A549 (cell line): ENCODE data around the gene PTPRN2. TPM values are rescaled to one million over a fixed set of nuclear protein-coding genes. Genes with fewer than 3 reads are reported as not detected.

ENCODE experiments used
- ATAC-seq, 2 experiments: fragments of 200-7000 bp in 1 of 2; fragments of >200 bp in 1 of 2; cut with Nextera tagmentation in 1 of 2; cut with Tn5 transposase in 1 of 2; 3 replicates each; pipeline versions ENCODE4 v1.8.0 to v1.9.1; 2018 to 2020; ENCODE audit warnings: mild to moderate bottlenecking in 1 of 2, moderate library complexity in 1 of 2
- CTCF ChIA-PET: fragments of 300-600 bp; sonication (Branson Sonifier 250); formaldehyde crosslinking; extraction: SDS; loops from one replicate; lab custom pipeline; 2021; ENCODE audit warnings: antibody characterized with exemption, inconsistent platforms; lab: Yijun Ruan, JAX
- POLR2A ChIA-PET: fragments of 350-600 bp; formaldehyde crosslinking; extraction: SDS; loops from one replicate; lab custom pipeline; 2021; ENCODE audit warnings: antibody characterized with exemption, inconsistent platforms; lab: Yijun Ruan, JAX
- DNase-seq, 2 experiments: peaks; one replicate each; pipeline versions ENCODE4 v3.0.0 to v3.0.0-alpha.2; 2011 to 2016; ENCODE audit warnings: low read depth in 1 of 2, low spot score in 1 of 2
- FAIRE-seq: peaks from 2 replicates; lab custom pipeline; 2011; peaks lifted over from hg19 to GRCh38; lab: Jason Lieb, UNC
- H3K27ac ChIP-seq, 2 experiments: fragments of >200 bp; sonication (Bioruptor Twin); formaldehyde crosslinking; 3 replicates each; pipeline ENCODE4 v1.5.1; 2016 to 2017
- H3K4me1 ChIP-seq: fragments of >200 bp; sonication (Bioruptor Twin); formaldehyde crosslinking; 3 replicates; pipeline ENCODE4 v1.6.1; 2016
- H3K4me2 ChIP-seq: fragments of >200 bp; sonication (Bioruptor Twin); formaldehyde crosslinking; 3 replicates; pipeline ENCODE4 v1.6.1; 2016
- H3K4me3 ChIP-seq: fragments of >200 bp; sonication (Bioruptor Twin); formaldehyde crosslinking; 3 replicates; pipeline ENCODE4 v1.5.1; 2016
- H3K9me3 ChIP-seq: fragments of >200 bp; sonication (Bioruptor Twin); formaldehyde crosslinking; 3 replicates; pipeline ENCODE4 v1.6.1; 2016
- BHLHE40 ChIP-seq: IDR thresholded peaks from 2 replicates; pipeline ENCODE4 v1.6.1; 2012; ENCODE audit warnings: low read depth, low read length, inconsistent platforms
- CBX2 ChIP-seq: fragments of 200-600 bp; sonication (generic); IDR thresholded peaks from 2 replicates; pipeline ENCODE4 v1.6.1; 2016; ENCODE audit warnings: low read depth, mild to moderate bottlenecking, borderline replicate concordance
- CHD2 ChIP-seq: fragments of 150-350 bp; IDR thresholded peaks from 2 replicates; pipeline ENCODE4 v1.6.1; 2014; ENCODE audit warnings: low read length; ENCODE audit not compliant: partially characterized antibody
- CTCF ChIP-seq: fragments of >200 bp; sonication (Bioruptor Twin); formaldehyde crosslinking; IDR thresholded peaks from 3 replicates; pipeline ENCODE4 v1.5.1; 2016
- EHF ChIP-seq: fragments of 250-450 bp; sonication (Bioruptor Pico); IDR thresholded peaks from 2 replicates; pipeline ENCODE4 v1.5.0; 2020; ENCODE audit warnings: mild to moderate bottlenecking
- EHMT2 ChIP-seq: fragments of 200-600 bp; sonication (generic); IDR thresholded peaks from 2 replicates; pipeline ENCODE4 v1.6.1; 2016; ENCODE audit warnings: antibody characterized with exemption, low read depth, mild to moderate bottlenecking, moderate library complexity
- ELK1 ChIP-seq: fragments of 150-350 bp; IDR thresholded peaks from 2 replicates; pipeline ENCODE4 v1.6.1; 2014; ENCODE audit warnings: low read depth, mild to moderate bottlenecking, low read length
- ESRRA ChIP-seq: fragments of 150-350 bp; IDR thresholded peaks from 2 replicates; pipeline ENCODE4 v1.6.1; 2014; ENCODE audit warnings: mild to moderate bottlenecking, low read length, borderline replicate concordance
- FOSB ChIP-seq: fragments of 250-450 bp; sonication (Bioruptor Pico); IDR thresholded peaks from 2 replicates; pipeline ENCODE4 v1.5.0; 2020; ENCODE audit warnings: mild to moderate bottlenecking, moderate library complexity
- FOSL2 ChIP-seq, 2 experiments: fragments of 450-650 bp in 1 of 2; fragments of >200 bp in 1 of 2; sonication (Bioruptor Twin) in 1 of 2; formaldehyde crosslinking; IDR thresholded peaks; 2 replicates each; pipeline versions ENCODE4 v1.5.0 to v1.6.1; 2016 to 2020; ENCODE audit warnings: mild to moderate bottlenecking in 1 of 2, moderate library complexity in 1 of 2
- GATA3 ChIP-seq: IDR thresholded peaks from 2 replicates; pipeline ENCODE4 v1.6.1; 2012; ENCODE audit warnings: borderline replicate concordance
- HDAC2 ChIP-seq: fragments of 200-600 bp; sonication (generic); IDR thresholded peaks from 2 replicates; pipeline ENCODE4 v1.6.1; 2016
- HOXA7 ChIP-seq: fragments of 250-450 bp; sonication (Bioruptor Pico); IDR thresholded peaks from 2 replicates; pipeline ENCODE4 v1.5.0; 2020; ENCODE audit warnings: mild to moderate bottlenecking, moderate library complexity
- HOXB5 ChIP-seq: fragments of 250-450 bp; sonication (Bioruptor Pico); IDR thresholded peaks from 2 replicates; pipeline ENCODE4 v1.5.0; 2020; ENCODE audit warnings: mild to moderate bottlenecking, moderate library complexity
- MAX ChIP-seq: IDR thresholded peaks from 2 replicates; pipeline ENCODE4 v1.6.1; 2012
- MAZ ChIP-seq: fragments of 150-350 bp; IDR thresholded peaks from 2 replicates; pipeline ENCODE4 v1.6.1; 2014; ENCODE audit warnings: antibody characterized with exemption, low read depth, low read length, borderline replicate concordance
- POLR2A ChIP-seq: IDR thresholded peaks from 2 replicates; pipeline ENCODE4 v1.6.1; 2012; ENCODE audit warnings: mild to moderate bottlenecking, low read length
- RCOR1 ChIP-seq: fragments of 150-350 bp; IDR thresholded peaks from 2 replicates; pipeline ENCODE4 v1.6.1; 2014; ENCODE audit warnings: antibody characterized with exemption, low read length, low read depth
- RFX5 ChIP-seq: fragments of 450-650 bp; IDR thresholded peaks from 2 replicates; pipeline ENCODE4 v1.7.1; 2014; ENCODE audit warnings: antibody characterized with exemption, mild to moderate bottlenecking, moderate library complexity
- RNF2 ChIP-seq: fragments of 200-600 bp; sonication (generic); IDR thresholded peaks from 2 replicates; pipeline ENCODE4 v1.6.1; 2016; ENCODE audit warnings: low read depth, mild to moderate bottlenecking, antibody characterized with exemption, moderate library complexity, borderline replicate concordance
- SMC3 ChIP-seq: fragments of >200 bp; sonication (Bioruptor Twin); formaldehyde crosslinking; IDR thresholded peaks from 3 replicates; pipeline ENCODE4 v1.6.1; 2018; ENCODE audit warnings: inconsistent platforms
- TFCP2L1 ChIP-seq: fragments of 250-450 bp; sonication (Bioruptor Pico); IDR thresholded peaks from 2 replicates; pipeline ENCODE4 v1.5.0; 2021; ENCODE audit warnings: mild to moderate bottlenecking
- USF2 ChIP-seq: fragments of 450-650 bp; IDR thresholded peaks from 2 replicates; pipeline ENCODE4 v1.6.1; 2014; ENCODE audit warnings: antibody characterized with exemption
- ZFP36 ChIP-seq: fragments of 450-650 bp; IDR thresholded peaks from 2 replicates; pipeline ENCODE4 v1.6.1; 2014; ENCODE audit warnings: borderline replicate concordance; ENCODE audit not compliant: partially characterized antibody
- WGBS: methylation state at CpG from one replicate; pipeline ENCODE4 v1.1.6; 2017; ENCODE audit errors: missing lambda C conversion rate; 5-methylcytosine and 5-hydroxymethylcytosine counted together
- polyA plus RNA-seq, 4 experiments: library from polyadenylated mRNA; depleted of rRNA in 3 of 4; stranded (reverse); fragments of >200 nt; fragmentation: RNase III in 1 of 4; extraction: RNeasy Plus Mini Kit Qiagen cat#74134 plus additional on column Dnase treatment in 1 of 4; gene quantifications; 2 replicates in 3 of 4; 3 replicates in 1 of 4; pipeline ENCODE4 v1.2.3, GENCODE V29; 2011 to 2017
- TF ChIP-seq, protein P1 (sequence below): IDR thresholded peaks from 2 replicates; pipeline ENCODE4 v1.6.1; 2012; ENCODE audit warnings: low read depth, borderline replicate concordance

Gene PTPRN2
- polyA plus RNA-seq, 2 of the 4 experiments (the other 2 are of a cell fraction) = 0.41 to 1.2 TPM

- 46% methylated on average over 9 of the region's 21 CpGs for WGBS
- CTCF ChIA-PET = no interaction called here
- no peaks in the 10 kb centered on the region for H3K9me3 ChIP-seq
- H3K4me2 ChIP-seq = no peak overlapping the region
- TF ChIP-seq HOXB5 (no peak), POLR2A (no peak), SMC3 (no peak), MAZ (no peak), USF2 (no peak), TFCP2L1 (CRISPR knock-in tag) (no peak), CHD2 (no peak), EHMT2 (no peak), RNF2 (no peak), HOXA7 (CRISPR knock-in tag) (no peak), RCOR1 (no peak)
- TF ChIP-seq, all 56 proteins: peak for 0
- ATAC-seq (no peak), FAIRE-seq (no peak), DNase-seq (no peak)
- H3K4me1 ChIP-seq = no peaks in the 10 kb centered on the region
- H3K4me3 ChIP-seq = no peak overlapping the region
- POLR2A ChIA-PET = no interaction called here
- no peak overlapping the region for H3K27ac ChIP-seq
Measured at GRCh38 chr7:157757211-157757610, 830.4 kb downstream of the PTPRN2 start.

- H3K4me1 ChIP-seq = no peaks in the 10 kb centered on the region
- H3K4me3 ChIP-seq = no peak overlapping the region
- ChIA-PET CTCF (no interaction called here), POLR2A (no interaction called here)
- no peak for DNase-seq
- FAIRE-seq = no peak
- ATAC-seq = no peak
- H3K9me3 ChIP-seq = no peaks in the 10 kb centered on the region
- no peak for TF ChIP-seq GATA3
- TF ChIP-seq HDAC2 = no peak
- TF ChIP-seq EHF (CRISPR knock-in tag) = no peak
- no peak for TF ChIP-seq CTCF
- no peak for TF ChIP-seq ESRRA
- TF ChIP-seq ZFP36 = no peak
- TF ChIP-seq RFX5 = no peak
- TF ChIP-seq FOSL2 (IDR thresholded peaks at IDR 0.05) = no peak
- TF ChIP-seq FOSL2 (CRISPR knock-in tag; IDR thresholded peaks at IDR 0.05) = no peak
- no peak for TF ChIP-seq CBX2
- no peak for TF ChIP-seq ELK1
- no peak for TF ChIP-seq HOXB5
- TF ChIP-seq BHLHE40 = no peak
- TF ChIP-seq MAX = no peak
- TF ChIP-seq TFCP2L1 (CRISPR knock-in tag) = no peak
- TF ChIP-seq, protein P1, sequence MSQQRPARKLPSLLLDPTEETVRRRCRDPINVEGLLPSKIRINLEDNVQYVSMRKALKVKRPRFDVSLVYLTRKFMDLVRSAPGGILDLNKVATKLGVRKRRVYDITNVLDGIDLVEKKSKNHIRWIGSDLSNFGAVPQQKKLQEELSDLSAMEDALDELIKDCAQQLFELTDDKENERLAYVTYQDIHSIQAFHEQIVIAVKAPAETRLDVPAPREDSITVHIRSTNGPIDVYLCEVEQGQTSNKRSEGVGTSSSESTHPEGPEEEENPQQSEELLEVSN = no peak
- no peak for TF ChIP-seq FOSB (CRISPR knock-in tag)
- no peak for TF ChIP-seq SMC3
- 58% methylated on average over 7 of the region's 7 CpGs for WGBS
- H3K27ac ChIP-seq = no peak overlapping the region
- no peak overlapping the region for H3K4me2 ChIP-seq
Measured at GRCh38 chr7:157755741-157756140, 831.9 kb downstream of the PTPRN2 start.
